K562 (cell line): Measurements from ENCODE around the gene AKR1C3. TPM values are rescaled to one million over a fixed set of nuclear protein-coding genes. Genes with fewer than 3 reads are reported as not detected.
"Not testable (repeated sequence)": the region's sequence is repeated elsewhere in the genome, so short reads cannot be mapped to it uniquely, and the experiment has no call there.

Source experiments
- ATAC-seq: fragments of 200-7000 bp; cut with Tn5 transposase; 3 replicates; pipeline ENCODE4 v1.9.1; 2020; ENCODE audit warnings: moderate library complexity
- BruUV-seq: library from RNA; stranded (reverse); fragments of 400-500 nt; replicated peaks from 2 replicates; lab custom pipeline; 2021; lab: Mats Ljungman, UMichigan
- CTCF ChIA-PET: fragments of 300-600 bp; formaldehyde crosslinking; extraction: SDS; loops from one replicate; lab custom pipeline; 2021; ENCODE audit warnings: low intra/inter-chr PET ratio; lab: Yijun Ruan, JAX
- POLR2A ChIA-PET: fragments of 300-600, 350-650 bp; sonication (Branson Sonifier 250); formaldehyde crosslinking; extraction: SDS; loops from one replicate; lab custom pipeline; 2021; ENCODE audit warnings: antibody characterized with exemption, inconsistent platforms; lab: Yijun Ruan, JAX
- DNase-seq, 4 experiments: peaks; one replicate each; pipeline versions ENCODE4 v3.0.0 to v3.0.0-alpha.2; 2011 to 2018; ENCODE audit warnings: low spot score in 3 of 4, mixed read lengths in 3 of 4; ENCODE audit errors: extremely low read depth in 1 of 4
- FAIRE-seq: peaks from 2 replicates; lab custom pipeline; 2011; peaks lifted over from hg19 to GRCh38; lab: Jason Lieb, UNC
- H2AFZ ChIP-seq: 2 replicates; pipeline ENCODE4 v1.6.0; 2011; ENCODE audit warnings: low read depth, low read length, control low read depth, inconsistent platforms
- H3K27ac ChIP-seq: fragments of 200-600 bp; 3 replicates; pipeline ENCODE4 v1.8.0; 2011; ENCODE audit warnings: low read depth, mild to moderate bottlenecking, control low read depth, inconsistent platforms, low read length, moderate library complexity, mixed read lengths; ENCODE audit errors: extremely low read depth
- H3K27me3 ChIP-seq, 2 experiments: fragments of 300-600 bp in 1 of 2; 2 replicates in 1 of 2; 3 replicates in 1 of 2; pipeline versions ENCODE4 v1.6.0 to v1.8.0; 2011; ENCODE audit warnings: inconsistent platforms in 2 of 2, low read length in 2 of 2, mild to moderate bottlenecking in 1 of 2, mixed read lengths in 1 of 2, moderate library complexity in 1 of 2; ENCODE audit not compliant: control insufficient read depth in 2 of 2, insufficient read depth in 2 of 2
- H3K36me3 ChIP-seq: fragments of 300-600 bp; 3 replicates; pipeline ENCODE4 v1.8.0; 2011; ENCODE audit warnings: mild to moderate bottlenecking, low read length, inconsistent platforms; ENCODE audit not compliant: control insufficient read depth, insufficient read depth
- H3K4me1 ChIP-seq, 2 experiments: fragments of 200-600 bp in 1 of 2; replicated peaks in 1 of 2; 2 replicates in 1 of 2; 3 replicates in 1 of 2; pipeline versions ENCODE4 v1.5.1 to v1.8.0; 2011; ENCODE audit warnings: inconsistent platforms in 2 of 2, low read length in 2 of 2, mild to moderate bottlenecking in 1 of 2, mixed read lengths in 1 of 2, moderate library complexity in 1 of 2; ENCODE audit not compliant: control insufficient read depth in 2 of 2, insufficient read depth in 2 of 2
- H3K4me2 ChIP-seq: 2 replicates; pipeline ENCODE4 v1.6.1; 2011; ENCODE audit warnings: low read length, control low read depth, inconsistent platforms, mixed read lengths; ENCODE audit not compliant: insufficient read depth
- H3K4me3 ChIP-seq: fragments of 200-600 bp; sonication (generic), shearing (Covaris generic); 2 replicates; pipeline ENCODE4 v1.5.1; 2016; ENCODE audit warnings: control low read depth, inconsistent platforms
- H3K79me2 ChIP-seq: fragments of 200-600 bp; 3 replicates; pipeline ENCODE4 v1.8.0; 2011; ENCODE audit warnings: low read length, inconsistent platforms; ENCODE audit not compliant: control insufficient read depth, insufficient read depth
- H3K9ac ChIP-seq, 2 experiments: 2 replicates each; pipeline versions ENCODE4 v1.6.0 to v1.6.1; 2011; ENCODE audit warnings: low read depth in 2 of 2, low read length in 2 of 2, control low read depth in 1 of 2, inconsistent platforms in 1 of 2, mild to moderate bottlenecking in 1 of 2, mixed read lengths in 1 of 2; ENCODE audit not compliant: insufficient read depth in 1 of 2
- H3K9me1 ChIP-seq: one replicate; pipeline ENCODE4 v1.6.0; 2011; ENCODE audit warnings: inconsistent platforms, mild to moderate bottlenecking, low read length, moderate library complexity; ENCODE audit not compliant: control insufficient read depth, insufficient read depth
- H3K9me3 ChIP-seq: replicated peaks from 2 replicates; pipeline ENCODE4 v1.5.1; 2011; ENCODE audit warnings: low read depth, low read length, inconsistent platforms; ENCODE audit not compliant: control insufficient read depth, insufficient read depth
- H4K20me1 ChIP-seq: replicated peaks from 2 replicates; pipeline ENCODE4 v1.6.1; 2011; ENCODE audit warnings: low read length, inconsistent platforms, mixed read lengths; ENCODE audit not compliant: control insufficient read depth, insufficient read depth
- DLX4 ChIP-seq: fragments of 250-450 bp; sonication (Bioruptor Pico); IDR thresholded peaks from 2 replicates; pipeline ENCODE4 v1.6.1; 2021; ENCODE audit warnings: mild to moderate bottlenecking
- TSC22D4 ChIP-seq: fragments of 450-650 bp; IDR thresholded peaks from 2 replicates; pipeline ENCODE4 v1.6.1; 2016; ENCODE audit warnings: missing genetic modification characterization, missing biosample characterization, control low read depth
- ZNF3 ChIP-seq: fragments of 250-450 bp; sonication (Bioruptor Pico); IDR thresholded peaks from 2 replicates; pipeline ENCODE4 v1.5.0; 2021; ENCODE audit warnings: mild to moderate bottlenecking, moderate library complexity
- ZNF507 ChIP-seq: conservative IDR thresholded peaks from 2 replicates; pipeline ENCODE4 v1.6.1; 2017; ENCODE audit warnings: missing genetic modification characterization, missing compliant biosample characterization
- WGBS: fragments of 100-300 bp; shearing (Covaris generic); methylation state at CpG from one replicate; pipeline ENCODE4 v1.1.6; 2016; ENCODE audit warnings: low coverage, mixed read lengths; ENCODE audit not compliant: insufficient coverage; ENCODE audit errors: missing lambda C conversion rate; 5-methylcytosine and 5-hydroxymethylcytosine counted together
- in situ Hi-C: fragments of 300-500 bp; cut with MboI; formaldehyde crosslinking; loops from 4 replicates; pipeline ENCODE4 v1.15.0; 2018; ENCODE audit warnings: inconsistent platforms, mixed read lengths
- intact Hi-C: fragments of 100-400 bp; cut with micrococcal nuclease; formaldehyde crosslinking; loops from 2 replicates; pipeline ENCODE4 v1.14.2; 2022
- polyA plus RNA-seq, 8 experiments: library from polyadenylated mRNA; depleted of rRNA in 4 of 8; stranded (reverse) in 5 of 8; unstranded in 3 of 8; fragments of >200 nt; fragmentation: Nextera tagmentation in 2 of 8; fragmentation: Illumina TruSeq in 1 of 8; extraction: Ambion mirVana in 2 of 8; extraction: Trizol in 1 of 8; gene quantifications; 2 replicates each; pipeline versions ENCODE4 v1.2.1 to v1.2.3, GENCODE V29; 2011 to 2014; ENCODE audit warnings: inconsistent platforms in 1 of 8, missing spikeins in 1 of 8
- total RNA-seq, 7 experiments: library from RNA; depleted of rRNA in 6 of 7; stranded (reverse); fragments of >200 nt in 6 of 7; fragmentation: Illumina TruSeq in 2 of 7; extraction: Trizol in 2 of 7; gene quantifications; 2 replicates each; pipeline versions ENCODE4 v1.2.1 to v1.2.3, GENCODE V29; 2011 to 2021; ENCODE audit warnings: low replicate concordance in 1 of 7

Gene AKR1C3
- total and polyA plus RNA-seq, 9 of the 15 experiments (the other 6 are each of a cell fraction or from before 2014, with no cell fraction given), result 4.6 to 20.4 (median 10.1) TPM

- no peak for TF ChIP-seq TSC22D4 (tag)
- peak; percentile 99 for TF ChIP-seq ZNF507 (tag)
- no peak for TF ChIP-seq ZNF3
- TF ChIP-seq DLX4 (CRISPR knock-in tag), result no peak
These were observed 42.4 kb downstream of the AKR1C3 start (continued) for GRCh38 chr10:5136468-5137087.

- 5% methylated on average over 2 of the region's 4 CpGs for WGBS
- intact Hi-C loops, result not testable (repeated sequence)
These were observed 43.5 kb downstream of the AKR1C3 start for GRCh38 chr10:5137699-5138098.

More at GRCh38 chr10:5137699-5138098, 43.5 kb downstream of the AKR1C3 start:
- H3K9ac ChIP-seq, H3K4me2 ChIP-seq, H3K4me1 ChIP-seq, H3K36me3 ChIP-seq, POLR2A ChIA-PET, H3K79me2 ChIP-seq, H3K9me1 ChIP-seq, CTCF ChIA-PET, H4K20me1 ChIP-seq, H2AFZ ChIP-seq, H3K9me3 ChIP-seq, FAIRE-seq, BruUV-seq, ATAC-seq, H3K27ac ChIP-seq, DNase-seq, in situ Hi-C loops, H3K4me3 ChIP-seq, H3K27me3 ChIP-seq: not testable (repeated sequence)
